ENCODE results near the gene HOXA10.

Gene HOXA10

DNA sequence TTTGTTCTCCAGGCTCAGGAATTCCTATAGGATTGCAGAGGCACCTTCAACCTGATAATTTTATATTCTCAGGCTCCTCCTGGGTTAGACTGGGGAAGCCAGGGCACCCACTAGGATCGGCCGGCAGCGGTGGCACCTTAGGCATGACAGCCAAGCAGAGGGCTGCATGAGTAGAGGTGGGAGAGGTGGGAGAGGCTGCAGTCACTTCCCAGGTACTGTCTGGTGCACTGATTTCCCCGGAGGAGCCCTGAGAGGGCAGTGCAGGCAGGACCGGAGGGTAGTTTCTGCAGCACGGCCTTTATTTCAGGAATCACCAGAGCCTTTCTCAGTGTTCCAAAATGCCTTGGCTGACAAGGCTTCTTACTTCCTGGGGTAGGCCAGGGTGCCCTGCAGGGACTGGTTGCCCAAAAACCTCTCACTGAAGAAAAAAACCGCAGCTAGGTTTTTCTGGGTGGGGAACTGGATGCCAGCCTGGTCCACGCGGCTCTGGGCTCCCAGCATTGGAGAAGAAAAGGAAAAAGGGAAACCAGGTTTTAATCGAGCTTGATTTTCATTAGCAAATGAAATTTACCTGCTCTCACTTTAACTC is 29.3 kb upstream of the HOXA10 start:
- DNase-seq: no peak

DNA sequence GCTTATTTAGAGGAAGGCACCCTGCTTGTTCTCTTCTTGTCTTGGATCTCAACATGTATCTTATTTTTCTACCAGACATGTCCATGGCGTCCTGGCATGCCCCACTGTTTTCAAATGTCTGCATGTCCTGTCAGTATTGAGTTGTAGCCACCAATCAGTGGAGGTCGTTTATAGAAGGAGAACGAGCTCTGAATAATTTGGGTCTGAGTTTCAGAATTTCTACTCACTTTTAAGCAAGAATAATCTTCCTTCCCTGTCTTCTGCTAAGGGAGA is 28.7 kb upstream of the HOXA10 start:
- no peak for DNase-seq

DNA sequence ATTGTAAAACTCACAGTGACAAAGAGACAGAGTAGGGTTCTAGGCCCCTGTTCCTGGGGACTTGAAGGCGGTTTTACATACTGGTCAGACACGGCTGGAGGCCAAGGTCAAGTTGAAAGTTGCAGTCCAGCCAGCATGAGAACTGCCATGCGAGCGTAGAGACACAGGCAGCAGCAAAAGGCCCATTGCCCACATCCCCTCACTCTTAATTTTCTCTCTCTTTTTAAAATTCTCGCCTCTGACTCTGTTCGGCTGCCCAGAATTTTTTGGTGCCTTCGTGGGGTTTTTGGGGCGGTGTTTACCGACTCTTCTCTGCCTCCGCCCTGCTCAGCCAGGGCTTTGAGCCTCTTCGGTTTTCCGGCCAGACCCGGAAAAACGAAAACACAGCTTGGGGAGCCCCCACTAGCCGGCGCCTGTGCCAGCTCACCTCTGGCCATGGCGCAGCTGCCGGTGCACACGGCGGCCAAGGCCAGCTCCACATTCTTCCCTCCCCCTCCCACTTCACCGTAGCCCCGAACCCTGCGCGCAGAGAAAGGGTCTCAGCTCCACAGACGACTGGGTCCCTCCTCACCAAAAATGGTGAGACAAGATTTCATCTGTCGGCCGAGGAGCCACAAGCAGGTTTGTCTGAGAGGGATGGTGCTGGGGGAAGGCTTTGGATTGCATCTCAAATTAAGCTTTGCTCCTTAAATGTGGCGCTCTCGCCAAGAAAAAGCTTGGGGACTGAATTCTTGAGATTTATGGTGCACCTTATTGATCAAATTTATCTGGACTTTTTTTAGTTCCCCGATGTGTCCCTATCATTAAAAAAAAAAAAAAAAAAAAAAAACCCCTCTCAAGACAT is 28.1 kb upstream of the HOXA10 start:
- no peak for DNase-seq

DNA sequence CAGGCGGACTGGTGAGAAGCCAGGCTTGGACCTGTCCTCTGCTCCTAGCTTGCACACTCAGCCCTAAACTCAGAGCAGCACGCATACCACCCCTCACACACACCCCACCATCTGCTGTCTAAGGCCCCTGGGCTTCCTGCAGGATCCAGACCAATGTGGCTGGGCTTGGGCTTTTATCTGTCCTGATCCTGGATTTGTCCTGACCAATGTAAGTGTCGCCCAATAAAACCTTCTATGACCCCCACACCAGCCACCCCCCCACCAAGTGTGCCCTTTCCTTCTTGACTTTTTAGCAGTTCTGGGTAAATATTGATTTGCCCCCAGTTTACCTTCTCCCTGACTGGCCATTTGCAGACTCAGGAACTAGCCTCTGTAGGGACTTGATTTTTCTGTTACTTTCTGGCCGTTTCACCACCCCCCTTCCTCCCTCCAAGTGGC is 27.5 kb upstream of the HOXA10 start:
- no peak for DNase-seq

GRCh38 chr7:27200761-27201579 is 26.9 kb upstream of the HOXA10 start:
- no peak for DNase-seq

DNA sequence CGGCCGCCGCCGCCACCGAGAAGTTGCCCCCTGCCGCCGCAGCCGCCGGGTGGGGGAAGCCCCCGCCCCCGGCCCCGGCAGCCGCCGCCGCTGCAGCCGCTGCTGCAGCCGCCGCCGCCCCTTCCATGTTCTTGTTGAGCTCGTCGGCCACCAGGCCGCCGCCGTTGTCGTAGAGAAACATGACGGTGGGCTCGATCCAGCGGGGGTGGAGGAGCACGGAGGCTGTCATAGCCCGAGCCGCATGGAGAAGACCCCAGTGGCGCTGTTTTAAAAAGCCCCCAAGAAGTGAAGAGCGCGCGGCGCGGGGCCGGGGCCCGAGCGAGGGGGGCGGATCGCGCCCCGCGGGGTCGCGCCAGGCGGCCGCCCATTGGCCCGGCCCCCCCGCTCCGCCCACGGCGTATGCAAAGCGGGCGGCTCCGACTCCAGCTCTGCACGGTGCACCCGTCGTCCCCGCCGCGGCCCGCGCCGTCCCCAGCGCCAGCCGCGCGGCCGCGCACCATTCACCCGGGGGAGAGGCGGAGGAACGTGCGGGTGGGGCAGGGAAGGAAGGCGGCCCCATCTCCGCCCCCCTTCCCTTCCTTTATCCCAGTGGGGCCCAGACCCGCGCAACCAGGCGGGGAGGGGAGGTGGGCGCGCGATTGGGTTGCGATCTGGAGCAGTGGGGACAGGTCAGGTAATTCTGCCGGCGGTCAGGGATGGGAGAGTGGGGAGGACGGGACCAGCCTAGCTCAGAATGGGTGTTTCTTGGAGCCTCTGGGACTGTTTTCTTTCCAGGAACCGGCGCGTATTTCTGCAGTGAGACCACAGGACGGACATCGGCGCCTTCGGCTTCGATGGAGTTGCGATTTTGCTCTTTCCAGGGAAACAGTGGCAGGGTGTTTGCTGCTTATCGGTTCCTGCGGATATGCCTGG is 26.0 kb upstream of the HOXA10 start, which contains the start of gene HOXA13:
TSS of gene HOXA13 (minus strand) at position 243 of the 912 bp plus-strand sequence. CDS start at position 229, 14 bp downstream.
- no peak for DNase-seq

DNA sequence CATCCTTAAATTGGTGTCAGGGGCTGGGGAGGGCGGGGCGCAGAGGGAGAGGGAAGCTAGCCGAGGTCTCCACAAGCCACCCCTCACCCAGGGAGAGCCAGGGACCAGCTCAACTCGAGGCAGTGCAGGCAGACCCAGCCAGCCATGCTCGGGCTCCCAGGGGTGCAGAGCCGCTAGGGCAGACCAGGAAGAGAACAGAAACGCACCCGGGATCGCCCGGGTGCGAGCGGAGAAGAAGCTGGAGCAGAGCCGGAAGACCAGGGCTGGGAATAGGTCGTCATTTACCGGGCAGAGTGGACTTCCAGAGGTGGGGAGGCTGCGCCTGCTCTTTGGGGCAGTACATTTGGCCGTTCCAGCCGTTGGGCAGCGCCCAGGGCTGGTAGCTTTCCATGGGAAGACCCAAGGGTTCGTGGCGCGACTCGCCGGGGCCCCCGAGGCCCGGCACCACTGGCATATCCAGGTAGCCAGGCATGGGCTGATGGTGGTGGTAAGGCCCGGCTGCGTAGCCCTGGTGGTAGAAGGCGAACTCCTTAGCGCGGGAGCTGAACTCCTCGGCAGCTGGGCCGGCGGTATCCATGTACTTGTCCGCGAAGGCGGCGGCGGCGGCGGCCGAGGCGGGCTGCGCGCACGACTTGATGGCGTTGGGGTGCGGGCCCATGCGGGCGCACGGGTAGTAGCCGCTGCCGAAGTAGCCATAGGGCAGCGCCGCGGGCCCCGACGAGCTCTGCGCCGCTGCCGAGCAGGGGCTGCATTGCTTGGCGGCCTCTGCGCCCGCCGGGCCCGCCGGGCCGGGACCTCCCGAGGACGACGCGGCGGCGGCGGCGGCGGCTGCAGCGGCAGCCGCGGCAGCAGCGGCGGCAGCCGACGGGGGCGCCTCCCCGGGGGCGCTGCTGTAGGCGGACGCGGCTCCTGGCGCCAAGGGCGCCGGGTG is 25.0 kb upstream of the HOXA10 start:
- DNase-seq: no peak

DNA sequence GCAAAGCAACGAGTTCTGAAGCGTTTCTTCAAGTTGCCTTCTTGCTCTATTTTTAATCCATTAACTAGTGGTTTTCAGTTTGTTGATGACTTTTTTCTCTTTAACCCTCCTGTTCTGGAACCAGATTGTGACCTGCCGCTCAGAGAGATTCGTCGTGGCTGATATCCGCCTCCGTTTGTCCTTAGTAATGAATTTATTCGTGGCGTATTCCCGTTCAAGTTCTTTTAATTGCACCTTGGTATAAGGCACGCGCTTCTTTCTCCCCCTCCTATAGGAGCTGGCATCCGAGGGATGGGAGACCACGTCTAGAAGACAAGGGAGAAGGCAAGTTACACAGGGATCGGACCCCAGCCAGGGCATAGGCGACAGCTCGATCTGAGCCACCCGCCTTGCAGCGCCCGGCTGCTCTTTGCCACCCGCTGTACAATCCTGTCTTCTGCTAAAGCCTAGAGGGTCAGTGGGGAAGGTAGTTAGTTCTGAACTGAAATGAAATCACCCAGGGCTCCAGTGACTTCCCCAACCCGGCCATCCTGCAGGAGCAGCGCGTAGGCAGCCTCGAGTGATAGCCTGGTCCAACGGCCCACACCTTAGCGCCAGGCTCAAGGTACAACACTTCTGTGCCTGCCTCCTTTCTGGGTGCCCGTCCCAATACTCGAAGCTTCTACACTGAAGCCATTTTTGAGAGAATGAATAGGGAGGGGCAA is 24.2 kb upstream of the HOXA10 start:
- DNase-seq: no peak

DNA sequence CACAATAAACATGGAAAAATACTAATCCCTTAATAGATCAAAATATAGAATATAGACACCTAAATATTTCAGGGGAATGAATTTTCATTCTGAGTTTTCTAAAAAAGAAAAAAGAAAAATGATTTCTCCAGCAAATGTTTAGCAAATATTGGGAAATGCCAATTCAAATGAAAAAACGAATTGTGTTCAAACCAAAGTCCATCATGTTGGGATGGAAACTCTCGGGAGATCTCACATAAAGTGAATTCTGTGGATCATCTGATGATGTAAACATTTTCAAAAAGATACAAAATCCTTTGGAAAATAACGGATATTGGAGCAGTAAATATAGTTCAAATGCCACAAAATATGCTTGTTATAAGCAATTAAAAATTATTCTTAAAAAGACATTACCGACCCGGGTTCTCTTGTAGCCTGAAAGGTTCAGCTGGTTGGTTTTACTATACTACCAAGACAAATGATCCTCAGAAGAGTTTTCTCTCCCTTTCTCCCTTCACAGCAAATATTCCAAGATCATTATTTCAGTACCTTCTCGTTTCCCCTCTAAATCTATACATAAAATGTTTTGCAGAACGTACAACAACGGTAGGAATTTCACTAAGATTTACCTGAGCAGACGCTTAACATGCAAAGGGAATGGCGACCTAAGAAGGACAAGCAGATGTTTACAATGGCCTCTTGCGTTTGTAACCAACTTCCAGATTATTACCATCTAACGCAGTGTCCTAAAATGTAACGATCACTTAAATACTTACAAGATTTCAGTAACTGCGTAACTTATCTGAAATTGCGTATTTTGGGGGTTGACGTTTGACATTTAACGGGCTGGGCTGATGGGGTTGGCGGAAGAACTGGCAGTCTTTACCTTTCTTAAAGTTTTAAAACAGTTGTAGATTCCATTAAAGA is 23.3 kb upstream of the HOXA10 start:
- DNase-seq: no peak

- DNase-seq: no peak
Measured at GRCh38 chr7:27196287-27196767, 22.2 kb upstream of the HOXA10 start.

- DNase-seq: no peak
Measured at GRCh38 chr7:27194686-27195379, 20.7 kb upstream of the HOXA10 start.

GRCh38 chr7:27194002-27194352 is 19.9 kb upstream of the HOXA10 start:
- no peak for DNase-seq

GRCh38 chr7:27193335-27194001 is 19.3 kb upstream of the HOXA10 start:
- no peak for DNase-seq

DNA sequence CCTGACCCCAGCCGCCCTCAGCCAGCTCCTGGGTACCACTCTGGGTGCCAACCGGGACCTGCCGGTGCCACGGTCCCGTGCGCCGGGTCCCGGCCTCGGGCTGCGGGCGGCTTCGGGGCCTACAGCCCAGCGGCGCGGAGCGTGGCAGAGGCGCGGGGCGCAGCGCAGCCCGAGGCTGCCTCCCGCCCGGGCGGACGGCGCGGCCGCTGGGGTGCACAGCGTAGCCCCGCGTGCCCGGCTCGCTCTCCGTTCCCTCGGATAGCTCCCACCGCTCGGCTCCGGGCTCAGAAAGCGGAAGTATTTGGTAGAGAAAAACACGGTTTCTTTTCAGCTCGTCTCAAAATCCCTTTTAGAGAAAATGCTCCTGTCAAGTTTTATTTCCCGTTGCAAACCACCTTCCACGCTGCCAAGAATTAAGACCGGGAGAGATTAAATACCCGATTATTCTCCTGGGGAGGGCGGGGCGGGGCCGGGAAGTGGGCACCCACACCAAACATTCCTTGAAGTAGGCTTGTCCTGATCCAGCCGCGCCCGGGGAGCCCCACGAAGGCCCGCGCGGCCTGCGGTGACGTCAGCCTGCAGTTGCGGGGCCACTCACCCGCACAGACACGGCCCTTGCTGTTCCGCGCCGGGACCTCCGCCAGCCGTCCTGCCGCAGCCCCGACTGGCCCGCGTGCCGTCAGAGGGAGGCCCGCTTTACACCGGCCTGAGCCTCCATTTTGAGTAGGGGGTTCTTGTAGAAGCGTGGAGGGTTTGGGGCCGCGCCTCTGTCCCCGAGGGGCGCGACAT is 18.6 kb upstream of the HOXA10 start:
- no peak for DNase-seq

- DNase-seq: no peak
Measured at GRCh38 chr7:27191833-27192545, 17.9 kb upstream of the HOXA10 start.

DNA sequence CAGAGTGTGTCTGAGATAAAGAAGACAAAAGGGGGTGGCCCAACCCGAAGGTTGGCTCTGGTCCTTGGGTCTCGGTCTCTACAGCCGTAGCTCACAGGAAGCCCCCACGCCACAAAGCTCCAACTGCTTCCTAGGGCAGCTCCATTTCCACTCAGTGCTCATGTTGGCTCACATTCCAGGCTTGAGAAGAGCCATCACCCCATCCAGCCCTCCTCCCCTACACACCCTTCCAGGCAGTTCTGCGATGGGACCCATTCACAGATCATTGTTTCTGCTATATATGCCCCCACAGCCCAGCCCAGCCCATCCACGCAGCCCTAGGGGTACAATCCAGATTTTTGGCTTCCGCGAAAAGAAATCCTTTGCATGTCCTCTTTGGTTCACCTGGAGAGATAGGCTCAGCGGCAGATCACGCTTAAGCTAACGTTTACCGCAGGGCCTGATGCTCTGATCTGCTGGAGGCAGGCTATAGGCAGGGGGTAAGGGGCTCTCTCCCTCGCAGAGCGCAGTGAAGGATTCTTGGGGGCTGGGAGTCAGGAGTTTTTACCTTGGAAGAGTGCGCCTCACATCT is 17.1 kb upstream of the HOXA10 start:
- no peak for DNase-seq

Data from GOT3 (cell line).